ENCODE results near the gene RC3H1. TPM values are rescaled to one million over a fixed set of nuclear protein-coding genes. Genes with fewer than 3 reads are reported as not detected.
"Not testable (repeated sequence)": the region's sequence is repeated elsewhere in the genome, so short reads cannot be mapped to it uniquely, and the experiment has no call there.

The RC3H1 gene
- polyA plus RNA-seq, 1 donor from 2014 or later: 6.0 TPM

DNA sequence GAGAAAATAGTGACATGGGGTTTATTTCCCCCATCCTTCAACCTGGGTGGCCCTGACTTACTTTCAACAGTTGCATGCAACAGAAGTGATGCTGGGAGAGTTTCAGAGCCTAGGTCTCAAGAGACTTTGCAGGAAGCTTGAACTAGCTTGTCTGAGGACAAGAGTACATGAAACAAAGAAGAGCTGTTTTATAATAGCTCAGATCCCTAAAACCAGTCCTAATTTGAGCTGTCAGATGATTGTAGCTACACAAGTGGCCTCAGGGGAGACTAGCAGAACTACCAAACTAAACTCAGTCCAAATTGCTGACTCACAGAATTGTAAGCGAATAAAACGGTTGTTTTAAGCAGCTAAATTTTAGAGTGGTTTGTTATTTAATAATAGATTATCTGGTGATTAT, 17.1 kb downstream of the RC3H1 start:
- H3K9me3 Mint-ChIP-seq: no peaks in the 10 kb centered on the region
- no peak overlapping the region for H3K27ac Mint-ChIP-seq
- H3K4me1 Mint-ChIP-seq: peaks cover 38 to 65% (median 47%) of the 10 kb centered on the region in 3 donors
- no peak overlapping the region for H3K4me3 Mint-ChIP-seq
- no peaks in the 10 kb centered on the region for H3K27me3 Mint-ChIP-seq
- H3K36me3 Mint-ChIP-seq: no peaks in the 10 kb centered on the region

DNA sequence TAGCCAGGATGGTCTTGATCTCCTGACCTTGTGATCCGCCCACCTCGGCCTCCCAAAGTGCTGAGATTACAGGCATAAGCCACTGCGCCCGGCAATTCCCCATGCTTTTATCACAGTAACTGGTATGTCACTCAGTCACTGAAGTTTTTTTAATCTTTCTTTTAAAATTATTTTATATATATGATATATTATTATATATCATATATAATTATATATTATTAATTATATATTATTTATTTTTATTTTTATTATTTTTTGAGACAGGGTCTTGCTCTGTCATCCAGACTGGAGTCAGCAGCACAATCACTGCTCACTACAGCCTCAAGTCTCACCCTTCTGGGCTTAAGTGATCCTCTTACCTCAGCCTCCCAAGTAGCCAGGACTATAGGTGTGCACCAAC, 18.3 kb downstream of the RC3H1 start:
- peak overlapping the region in 1 of 3 donors; percentile 78 for H3K27ac Mint-ChIP-seq
- H3K4me1 Mint-ChIP-seq: peaks cover 35 to 58% (median 44%) of the 10 kb centered on the region in 3 donors
- H3K36me3 Mint-ChIP-seq: no peaks in the 10 kb centered on the region
- H3K4me3 Mint-ChIP-seq: no peak overlapping the region
- H3K9me3 Mint-ChIP-seq: no peaks in the 10 kb centered on the region
- H3K27me3 Mint-ChIP-seq: no peaks in the 10 kb centered on the region

DNA sequence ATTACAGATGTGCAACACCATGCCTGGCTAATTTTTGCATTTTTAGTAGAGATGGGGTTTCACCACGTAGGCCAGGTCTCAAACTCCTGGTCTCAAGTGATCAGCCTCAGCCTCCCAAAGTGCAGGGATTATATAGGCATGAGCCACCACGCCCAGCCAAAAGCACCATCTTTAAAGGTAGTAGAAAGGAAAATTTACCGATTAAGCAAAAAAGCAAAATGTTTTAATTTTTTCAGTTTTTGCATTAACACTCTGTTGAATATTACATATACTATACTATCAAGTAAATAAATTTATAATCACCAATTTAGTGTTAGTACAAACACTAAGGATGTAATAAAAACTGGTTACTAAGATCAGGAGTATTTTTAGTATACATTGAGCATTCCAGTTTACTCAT, 20.6 kb downstream of the RC3H1 start:
- H3K4me3 Mint-ChIP-seq: no peak overlapping the region
- H3K4me1 Mint-ChIP-seq: peaks cover 42 to 52% (median 46%) of the 10 kb centered on the region in 3 donors
- no peaks in the 10 kb centered on the region for H3K27me3 Mint-ChIP-seq
- H3K9me3 Mint-ChIP-seq: no peaks in the 10 kb centered on the region
- H3K27ac Mint-ChIP-seq: no peak overlapping the region
- H3K36me3 Mint-ChIP-seq: no peaks in the 10 kb centered on the region

DNA sequence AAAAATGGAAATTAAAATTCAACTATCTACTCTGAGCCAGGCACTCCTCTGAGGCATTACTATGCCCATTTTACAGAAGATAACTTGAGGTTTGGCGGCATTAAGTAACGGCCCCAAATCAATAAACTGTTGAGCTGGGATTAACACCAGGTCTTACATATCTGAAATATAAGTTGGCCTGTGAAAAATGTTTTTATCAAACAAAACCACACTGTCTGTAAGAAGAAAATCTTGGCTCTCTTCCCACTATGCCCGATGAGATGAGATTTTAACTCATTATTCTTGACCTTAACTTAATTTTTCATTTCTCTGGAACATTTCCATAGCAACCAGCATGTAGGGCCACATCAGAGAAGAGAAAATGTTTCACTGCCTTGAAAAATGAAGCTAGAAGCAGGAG, 21.8 kb downstream of the RC3H1 start:
- Mint-ChIP-seq H3K4me3 (no peak overlapping the region), H3K4me1 (peaks cover 37 to 42% (median 41%) of the 10 kb centered on the region in 3 donors), H3K27ac (no peak overlapping the region), H3K27me3 (no peaks in the 10 kb centered on the region), H3K9me3 (no peaks in the 10 kb centered on the region), H3K36me3 (no peaks in the 10 kb centered on the region)

DNA sequence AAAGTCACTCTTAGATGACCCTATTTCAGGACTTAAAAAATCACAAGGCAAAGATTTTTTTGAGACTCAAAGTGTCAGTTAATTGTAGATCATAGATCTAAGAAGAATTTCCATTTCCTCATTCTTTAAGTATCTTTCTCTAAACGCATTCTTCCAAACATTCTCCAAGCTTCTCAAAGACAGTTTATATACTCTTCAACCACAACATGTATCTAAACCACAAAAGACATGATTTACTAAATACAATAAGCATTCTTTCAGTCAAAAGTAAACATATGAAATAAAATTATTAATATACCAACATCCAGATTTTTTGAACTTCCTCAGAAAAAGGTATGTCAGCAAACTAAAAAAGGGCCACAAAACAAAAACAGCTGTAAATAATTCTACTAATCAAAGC, 24.4 kb downstream of the RC3H1 start:
- H3K27me3 Mint-ChIP-seq: no peaks in the 10 kb centered on the region
- H3K27ac Mint-ChIP-seq: no peak overlapping the region
- peak overlapping the region in 1 of 4 donors; percentile 17 for H3K4me3 Mint-ChIP-seq
- H3K9me3 Mint-ChIP-seq: no peaks in the 10 kb centered on the region
- H3K4me1 Mint-ChIP-seq: peaks cover 33 to 40% (median 34%) of the 10 kb centered on the region in 3 donors
- H3K36me3 Mint-ChIP-seq: no peaks in the 10 kb centered on the region

DNA sequence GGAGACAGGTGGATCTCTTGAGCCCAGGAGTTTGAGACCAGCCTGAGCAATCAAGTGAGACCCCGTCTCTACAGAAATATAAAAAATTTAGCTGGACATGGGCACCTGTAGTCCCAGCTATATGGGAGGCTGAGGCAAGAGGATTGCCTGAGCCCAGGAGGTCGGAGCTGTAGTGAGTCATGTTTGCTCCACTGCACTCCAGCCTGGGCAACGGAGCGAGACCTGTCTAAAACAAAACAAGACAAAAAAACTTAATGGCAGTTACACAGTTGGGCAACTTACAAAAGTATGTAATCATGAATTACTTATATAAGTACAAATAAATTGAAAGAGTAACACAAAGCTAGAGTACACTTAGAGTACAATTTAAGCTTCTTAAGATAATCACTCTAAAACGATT, 25.2 kb downstream of the RC3H1 start:
- H3K27me3 Mint-ChIP-seq: no peaks in the 10 kb centered on the region
- H3K9me3 Mint-ChIP-seq: no peaks in the 10 kb centered on the region
- H3K4me3 Mint-ChIP-seq: no peak overlapping the region
- peaks cover 26 to 34% (median 26%) of the 10 kb centered on the region in 3 donors for H3K4me1 Mint-ChIP-seq
- H3K36me3 Mint-ChIP-seq: no peaks in the 10 kb centered on the region
- peak overlapping the region in 1 of 3 donors; percentile 86 for H3K27ac Mint-ChIP-seq

DNA sequence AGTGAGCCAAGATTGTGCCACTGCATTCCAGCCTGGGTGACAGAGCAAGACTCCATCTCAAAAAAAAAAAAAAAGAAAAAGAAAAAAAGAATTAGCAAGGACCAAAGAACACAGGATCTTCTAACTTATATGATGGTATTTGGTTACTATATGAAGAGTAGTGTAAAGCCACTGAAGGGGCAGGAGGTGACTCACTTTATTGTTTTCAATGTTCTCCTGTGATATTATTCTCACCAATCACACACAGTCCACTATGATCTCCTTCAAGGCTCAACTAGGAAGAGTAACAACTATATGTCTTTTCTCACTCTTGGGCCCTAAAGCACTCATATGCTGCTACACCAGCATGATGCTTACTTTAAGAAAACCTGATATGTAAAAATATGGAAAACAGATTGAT, 26.7 kb downstream of the RC3H1 start:
- Mint-ChIP-seq H3K4me3 (peak overlapping the region in 1 of 4 donors; percentile 65), H3K4me1 (peaks cover 18 to 24% (median 23%) of the 10 kb centered on the region in 3 donors), H3K36me3 (peaks cover 3% of the 10 kb centered on the region), H3K27me3 (no peaks in the 10 kb centered on the region), H3K9me3 (no peaks in the 10 kb centered on the region), H3K27ac (no peak overlapping the region)

DNA sequence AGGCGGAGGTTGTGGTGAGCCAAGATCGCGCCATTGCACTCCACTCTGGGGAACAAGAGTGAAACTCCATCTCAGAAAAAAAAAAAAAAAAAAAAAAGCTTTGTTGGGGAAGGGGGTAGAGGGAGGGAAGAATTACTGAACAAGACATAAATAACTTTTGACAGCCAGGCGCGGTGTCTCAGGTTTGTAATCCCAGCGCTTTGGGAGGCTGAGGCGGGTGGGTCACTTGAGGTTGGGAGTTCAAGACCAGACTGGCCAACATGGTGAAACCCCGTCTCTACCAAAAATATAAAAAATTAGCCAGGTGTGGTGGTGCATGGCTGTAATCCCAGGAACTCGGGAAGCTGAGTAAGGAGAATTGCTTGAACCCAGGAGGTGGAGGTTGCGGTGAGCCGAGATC, 28.2 kb downstream of the RC3H1 start:
- not testable (repeated sequence) for H3K36me3 Mint-ChIP-seq, H3K9me3 Mint-ChIP-seq, H3K27me3 Mint-ChIP-seq, H3K4me3 Mint-ChIP-seq, H3K27ac Mint-ChIP-seq
- peaks cover 14 to 18% (median 18%) of the 10 kb centered on the region in 3 donors for H3K4me1 Mint-ChIP-seq

DNA sequence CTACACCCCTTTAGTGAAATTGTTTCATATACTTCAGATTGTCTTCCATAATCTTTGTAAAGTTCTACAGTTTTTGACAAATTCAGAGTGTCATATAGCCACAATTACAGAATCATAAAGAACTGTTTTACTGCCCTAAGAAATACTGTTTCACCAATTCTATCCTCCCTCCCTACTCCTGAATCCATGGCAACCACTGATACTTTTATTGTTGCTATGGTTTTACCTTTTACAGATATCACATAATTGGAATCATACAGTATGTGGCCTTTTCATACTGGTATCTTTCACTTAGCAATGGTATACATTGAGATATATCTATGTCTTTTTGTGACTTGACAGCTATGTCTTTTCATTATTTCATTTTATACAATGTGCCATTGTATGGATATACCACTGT, 34.1 kb downstream of the RC3H1 start:
- no peak overlapping the region for H3K4me3 Mint-ChIP-seq
- H3K36me3 Mint-ChIP-seq: peaks cover 6% of the 10 kb centered on the region
- H3K9me3 Mint-ChIP-seq: no peaks in the 10 kb centered on the region
- no peaks in the 10 kb centered on the region for H3K27me3 Mint-ChIP-seq
- no peak overlapping the region for H3K27ac Mint-ChIP-seq
- H3K4me1 Mint-ChIP-seq: peaks cover 0 to under 1% (median 0%) of the 10 kb centered on the region in 3 donors

DNA sequence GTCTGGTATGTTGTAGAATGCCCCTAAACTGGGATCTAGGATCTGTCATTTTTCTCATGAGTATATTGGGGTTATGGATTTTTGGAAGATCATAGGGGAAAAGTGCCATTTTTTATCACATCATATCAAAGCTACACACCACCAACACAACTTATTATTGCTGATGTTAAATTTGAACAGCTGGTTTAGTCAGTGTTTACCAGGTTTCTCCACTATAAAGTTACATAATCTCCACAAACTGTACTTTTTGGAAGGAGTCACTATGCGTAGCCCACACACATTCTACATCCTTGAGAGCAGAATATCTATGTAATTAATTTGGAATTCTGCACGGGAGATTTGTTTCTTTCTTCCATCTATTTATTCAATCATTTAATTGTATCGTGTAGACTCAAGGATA, 35.2 kb downstream of the RC3H1 start:
- Mint-ChIP-seq H3K9me3 (no peaks in the 10 kb centered on the region), H3K27me3 (no peaks in the 10 kb centered on the region), H3K36me3 (peaks cover 6% of the 10 kb centered on the region), H3K27ac (peak overlapping the region in 1 of 3 donors; percentile 31), H3K4me3 (no peak overlapping the region), H3K4me1 (no peaks in the 10 kb centered on the region)

DNA sequence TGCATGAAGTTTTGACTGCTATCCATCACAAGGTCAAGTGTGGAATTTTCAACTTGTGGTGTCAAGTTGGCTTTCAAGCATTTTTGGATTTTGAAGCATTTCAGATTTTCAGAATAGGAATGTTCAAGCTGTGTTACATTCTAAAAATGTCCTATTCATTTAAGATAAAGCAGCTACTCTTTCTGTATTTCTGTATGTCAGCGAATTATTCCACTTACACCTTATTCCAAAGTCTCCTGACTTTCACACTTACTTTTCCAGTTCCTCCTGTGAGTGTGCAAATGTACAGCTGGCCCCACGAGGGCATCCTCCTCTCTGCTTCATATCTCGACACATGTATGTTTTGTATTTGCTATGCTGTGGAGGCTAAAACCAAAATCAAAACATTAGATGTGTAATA, 51.9 kb downstream of the RC3H1 start:
- H3K27ac Mint-ChIP-seq: no peak overlapping the region
- H3K4me3 Mint-ChIP-seq: no peak overlapping the region
- H3K27me3 Mint-ChIP-seq: no peaks in the 10 kb centered on the region
- H3K4me1 Mint-ChIP-seq: no peaks in the 10 kb centered on the region
- no peaks in the 10 kb centered on the region for H3K9me3 Mint-ChIP-seq
- H3K36me3 Mint-ChIP-seq: no peaks in the 10 kb centered on the region

DNA sequence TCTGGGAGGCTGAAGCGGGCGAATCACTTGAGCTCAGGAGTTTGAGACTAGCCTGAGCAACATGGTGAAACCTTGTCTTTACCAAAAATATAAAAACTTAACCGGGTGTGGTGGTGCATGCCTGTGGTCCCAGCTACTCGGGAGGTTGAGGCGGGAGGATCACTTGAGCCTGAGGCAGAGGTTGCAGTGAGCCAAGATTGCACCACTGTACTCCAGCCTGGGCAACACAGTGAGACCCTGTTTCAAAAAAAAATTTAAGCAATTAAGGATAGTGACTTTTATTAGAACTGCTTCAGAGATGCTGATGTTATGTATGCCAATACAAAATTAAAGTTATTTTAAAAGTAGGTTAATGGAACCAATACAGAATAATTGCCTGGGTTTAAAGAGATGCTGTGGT, 56.3 kb downstream of the RC3H1 start:
- H3K9me3 Mint-ChIP-seq, H3K27me3 Mint-ChIP-seq, H3K27ac Mint-ChIP-seq, H3K36me3 Mint-ChIP-seq, H3K4me1 Mint-ChIP-seq, H3K4me3 Mint-ChIP-seq: not testable (repeated sequence)

DNA sequence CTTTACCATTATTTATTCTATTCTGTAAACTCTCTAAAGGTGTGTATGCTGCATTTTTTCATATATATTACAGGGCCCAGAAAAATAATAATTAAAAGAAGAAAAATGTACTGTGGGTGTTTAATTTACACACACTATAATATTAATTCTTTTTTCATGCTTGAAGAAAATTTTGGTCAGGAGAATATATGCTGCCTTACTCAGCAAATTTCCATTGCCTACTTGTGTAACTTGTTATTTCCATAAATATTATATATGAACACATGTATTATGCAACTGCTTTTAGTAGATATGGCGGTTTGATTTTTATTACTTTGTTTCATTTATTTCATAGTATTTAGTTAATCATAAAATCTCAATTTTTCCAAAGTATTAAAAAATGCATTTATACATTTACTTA, 58.7 kb downstream of the RC3H1 start:
- peaks cover 0 to 1% (median 0%) of the 10 kb centered on the region in 3 donors for H3K4me1 Mint-ChIP-seq
- no peak overlapping the region for H3K27ac Mint-ChIP-seq
- H3K27me3 Mint-ChIP-seq: no peaks in the 10 kb centered on the region
- H3K9me3 Mint-ChIP-seq: no peaks in the 10 kb centered on the region
- H3K4me3 Mint-ChIP-seq: no peak overlapping the region
- H3K36me3 Mint-ChIP-seq: peaks cover 6% of the 10 kb centered on the region

DNA sequence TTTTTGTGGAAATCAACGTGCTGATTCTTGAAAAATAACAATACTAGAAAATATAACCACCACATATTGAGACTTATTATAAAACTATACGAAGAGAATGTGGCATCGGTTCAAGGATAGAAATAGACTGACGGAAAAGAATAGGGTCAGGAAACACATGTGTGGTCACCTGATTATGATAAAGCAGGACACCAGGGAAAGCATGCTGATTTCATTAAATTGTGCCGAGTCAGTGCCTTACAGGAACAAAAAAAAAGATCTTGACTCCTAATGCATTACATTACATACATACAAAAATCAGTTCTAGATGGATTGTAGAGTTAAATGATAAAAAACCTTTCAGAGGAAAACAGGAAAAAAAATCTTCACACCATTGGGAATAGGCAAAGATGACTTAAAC, 61.5 kb downstream of the RC3H1 start:
- peaks cover 6% of the 10 kb centered on the region for H3K36me3 Mint-ChIP-seq
- no peak overlapping the region for H3K27ac Mint-ChIP-seq
- no peaks in the 10 kb centered on the region for H3K9me3 Mint-ChIP-seq
- H3K27me3 Mint-ChIP-seq: no peaks in the 10 kb centered on the region
- H3K4me1 Mint-ChIP-seq: peaks cover 0 to 1% (median 0%) of the 10 kb centered on the region in 3 donors
- H3K4me3 Mint-ChIP-seq: no peak overlapping the region

DNA sequence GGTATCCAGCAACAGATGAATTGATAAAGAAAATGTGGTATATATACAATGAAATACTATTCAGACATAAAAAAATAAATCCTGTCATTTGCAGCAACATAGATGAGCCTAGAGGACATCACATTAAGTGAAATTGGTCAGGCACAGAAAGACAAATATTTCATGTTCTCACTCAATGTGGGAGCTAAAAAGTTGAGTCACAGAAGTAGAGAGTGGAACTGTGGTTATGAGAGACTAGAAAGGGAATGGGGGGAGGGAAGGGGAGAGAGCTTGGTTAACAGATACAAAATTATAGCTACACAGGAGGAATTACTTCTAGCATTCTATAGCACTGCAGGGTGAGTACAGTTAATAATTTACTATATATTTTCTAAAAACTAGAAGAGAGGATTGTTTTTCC, 68.0 kb downstream of the RC3H1 start:
- Mint-ChIP-seq H3K4me1 (peaks cover 0 to 4% (median 0%) of the 10 kb centered on the region in 3 donors), H3K27ac (no peak overlapping the region), H3K27me3 (no peaks in the 10 kb centered on the region), H3K9me3 (no peaks in the 10 kb centered on the region), H3K4me3 (no peak overlapping the region), H3K36me3 (peaks cover 4% of the 10 kb centered on the region)

DNA sequence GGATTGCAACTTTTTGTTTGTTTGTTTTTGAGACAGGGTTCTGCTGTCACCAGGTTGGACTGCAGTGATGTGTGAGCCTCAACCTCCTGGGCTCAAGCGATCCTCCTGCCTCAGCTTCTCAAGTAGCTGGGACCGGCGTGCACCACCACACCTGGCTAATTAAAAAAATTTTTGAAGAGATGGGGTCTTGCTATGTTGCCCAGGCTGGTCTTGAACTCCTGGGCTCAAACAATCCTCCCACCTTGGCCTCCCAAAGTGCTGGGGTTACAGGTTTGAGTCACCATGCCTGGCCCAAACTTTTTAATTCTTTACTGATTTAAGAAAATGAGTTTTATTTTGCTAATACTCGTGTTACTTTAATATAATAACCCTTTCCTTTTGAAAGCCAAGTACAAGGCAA, 73.6 kb downstream of the RC3H1 start:
- peaks cover 6% of the 10 kb centered on the region for H3K36me3 Mint-ChIP-seq
- H3K27me3 Mint-ChIP-seq: no peaks in the 10 kb centered on the region
- no peaks in the 10 kb centered on the region for H3K4me1 Mint-ChIP-seq
- H3K4me3 Mint-ChIP-seq: no peak overlapping the region
- H3K9me3 Mint-ChIP-seq: no peaks in the 10 kb centered on the region
- no peak overlapping the region for H3K27ac Mint-ChIP-seq

Data from IgD-negative memory B cell (primary cell).